Renal cortical epithelial cell (primary cell): ENCODE data around the gene PRR20G. TPM values are rescaled to one million over a fixed set of nuclear protein-coding genes. Genes with fewer than 3 reads are reported as not detected.
A peak's percentile ranks its signal among the peaks of the same experiment; 100 is the strongest.
"Not testable (repeated sequence)": the region's sequence is repeated elsewhere in the genome, so short reads cannot be mapped to it uniquely, and the experiment has no call there.

ENCODE experiments used
- DNase-seq: peaks from one replicate; pipeline ENCODE4 v3.0.0-alpha.2; 2011; ENCODE audit warnings: low read depth
- total RNA-seq: library from RNA; depleted of rRNA; stranded (reverse); fragments of >200 nt; gene quantifications from 2 replicates; pipeline ENCODE4 v1.2.3, GENCODE V29; 2014

PRR20G gene
- total RNA-seq, 1 donor from 2014 or later, result not detected

- no peak for DNase-seq
These were observed 11.4 kb upstream of the PRR20G start for GRCh38 chr3:127299276-127299675.

- no peak for DNase-seq
These were observed 9.1 kb upstream of the PRR20G start for GRCh38 chr3:127296959-127297358.

- no peak for DNase-seq
These were observed 8.3 kb upstream of the PRR20G start for GRCh38 chr3:127296166-127296565.

GRCh38 chr3:127293650-127294049 is 5.8 kb upstream of the PRR20G start:
- not testable (repeated sequence) for DNase-seq

- DNase-seq, result no peak
These were observed 3.8 kb upstream of the PRR20G start for GRCh38 chr3:127291611-127292010.

- no peak for DNase-seq
These were observed 3.3 kb upstream of the PRR20G start for GRCh38 chr3:127291114-127291513.

- peak; percentile 44 for DNase-seq
These were observed 2.1 kb upstream of the PRR20G start for GRCh38 chr3:127289706-127290575.

GRCh38 chr3:127288921-127289705 is 1.3 kb upstream of the PRR20G start:
- no peak for DNase-seq

GRCh38 chr3:127288343-127288742 is 497 bp upstream of the PRR20G start:
- no peak for DNase-seq

GRCh38 chr3:127286571-127287140 is 1.2 kb downstream of the PRR20G start:
- peak; percentile 97 for DNase-seq

GRCh38 chr3:127284258-127284657 is 3.6 kb downstream of the PRR20G start:
- DNase-seq, result no peak

GRCh38 chr3:127277561-127277960 is 10.3 kb downstream of the PRR20G start:
- DNase-seq, result peak; percentile 67

- no peak for DNase-seq
These were observed 10.9 kb downstream of the PRR20G start for GRCh38 chr3:127276995-127277394.

GRCh38 chr3:127276396-127276795 is 11.4 kb downstream of the PRR20G start:
- peak; percentile 79 for DNase-seq

- peak; percentile 96 for DNase-seq
These were observed 12.5 kb downstream of the PRR20G start for GRCh38 chr3:127275287-127275781.

GRCh38 chr3:127274200-127274760 is 13.6 kb downstream of the PRR20G start:
- no peak for DNase-seq

- peak; percentile 53 for DNase-seq
These were observed 14.6 kb downstream of the PRR20G start for GRCh38 chr3:127273206-127273605.

- DNase-seq, result no peak
These were observed 21.7 kb downstream of the PRR20G start for GRCh38 chr3:127266186-127266585.

- no peak for DNase-seq
These were observed 22.3 kb downstream of the PRR20G start for GRCh38 chr3:127265581-127265981.

GRCh38 chr3:127264794-127265514 is 22.9 kb downstream of the PRR20G start:
- DNase-seq, result no peak

GRCh38 chr3:127264292-127264691 is 23.6 kb downstream of the PRR20G start:
- peak; percentile 49 for DNase-seq
